AG10803 (cell line): Measurements from ENCODE around the gene AIG1.

ENCODE experiments used
- DNase-seq: peaks from one replicate; pipeline ENCODE4 v3.0.0; 2010; ENCODE audit warnings: low read depth
- H3K4me3 ChIP-seq: 2 replicates; pipeline ENCODE4 v1.5.1; 2011; ENCODE audit warnings: mild to moderate bottlenecking, low read length, control low read depth
- CTCF ChIP-seq: conservative IDR thresholded peaks from 2 replicates; pipeline ENCODE4 v1.5.1; 2011; ENCODE audit warnings: mild to moderate bottlenecking, low read length, control low read depth, inconsistent platforms

AIG1 gene

GRCh38 chr6:143261899-143262436 is 201.3 kb downstream of the AIG1 start:
- TF ChIP-seq CTCF: no peak
- no peak overlapping the region for H3K4me3 ChIP-seq
- no peak for DNase-seq

DNA sequence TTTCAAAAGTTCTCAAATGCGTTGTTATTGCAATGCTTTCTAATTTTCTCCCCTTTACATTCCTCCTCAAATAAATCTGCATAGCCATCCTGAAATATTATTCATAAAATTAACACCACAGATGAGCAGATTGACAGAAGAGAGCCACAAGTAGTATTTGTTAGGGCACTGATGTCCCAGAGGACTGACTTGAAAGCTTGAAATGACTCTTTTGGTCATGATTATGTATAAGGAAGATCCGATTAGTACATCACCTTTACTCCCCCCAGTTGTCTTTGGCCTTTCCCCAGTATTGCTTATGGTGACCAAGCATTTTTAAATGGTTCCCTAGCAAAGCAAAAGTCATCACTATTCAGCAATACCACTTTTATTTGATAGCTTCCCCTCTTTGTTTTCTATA is 202.2 kb downstream of the AIG1 start:
- no peak for DNase-seq
- no peak for TF ChIP-seq CTCF
- H3K4me3 ChIP-seq: no peak overlapping the region

DNA sequence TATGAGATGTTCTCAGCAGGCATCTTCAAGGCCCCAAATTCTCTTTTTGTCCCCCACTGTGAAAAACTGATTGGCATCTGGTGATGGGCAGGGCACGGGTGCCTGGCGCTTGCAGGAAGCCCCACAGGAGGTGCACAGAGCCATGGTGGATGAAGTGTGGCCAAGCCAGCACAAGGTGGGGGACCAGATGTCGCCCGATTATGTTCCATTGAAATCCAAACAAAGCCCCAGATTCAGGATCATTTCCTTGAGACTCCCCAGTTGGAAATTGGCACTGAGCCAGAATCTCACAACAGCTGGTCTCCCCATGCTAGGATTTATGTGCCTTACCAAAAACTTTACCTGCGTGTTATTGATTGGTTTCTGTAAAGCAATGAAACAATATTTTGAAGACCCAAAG is 203.7 kb downstream of the AIG1 start:
- H3K4me3 ChIP-seq: no peak overlapping the region
- no peak for TF ChIP-seq CTCF
- DNase-seq: no peak

DNA sequence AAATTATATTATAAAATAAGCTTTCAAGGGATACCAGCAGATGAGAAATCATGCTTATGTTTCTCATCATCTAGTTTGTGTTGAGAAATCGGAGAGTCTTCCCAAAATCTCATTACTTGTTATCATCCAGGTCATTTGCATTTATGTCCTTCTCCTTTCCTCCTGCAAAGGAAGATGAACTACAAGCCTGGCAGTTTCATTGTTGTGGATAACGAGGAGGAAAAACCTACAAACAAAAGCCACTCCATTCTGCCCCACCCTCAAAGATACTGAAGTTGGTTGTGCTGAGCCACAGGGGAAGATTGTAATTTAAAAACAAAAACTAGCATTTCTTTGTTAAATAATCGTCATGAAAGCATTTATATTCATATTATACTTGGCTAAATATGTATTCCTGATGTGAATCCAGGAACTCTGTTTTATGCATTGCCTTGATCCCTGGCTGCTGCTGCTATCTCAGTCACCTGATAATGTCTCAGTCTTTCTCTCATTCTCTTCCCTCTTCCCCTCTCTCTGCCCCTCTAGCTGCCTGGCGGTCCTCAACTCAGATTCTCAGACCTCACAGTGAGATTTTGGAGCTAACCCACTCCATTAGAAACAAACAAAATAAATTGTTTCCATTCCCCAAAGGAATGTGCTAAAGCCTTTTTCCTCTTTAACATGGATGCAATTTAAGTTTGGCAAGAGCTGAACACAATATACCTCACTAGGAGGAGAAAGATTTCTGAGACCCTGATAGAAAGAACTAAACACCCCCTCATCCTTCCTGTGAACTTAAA is 204.5 kb downstream of the AIG1 start:
- no peak for TF ChIP-seq CTCF
- H3K4me3 ChIP-seq: no peak overlapping the region
- DNase-seq: no peak

GRCh38 chr6:143267760-143268159 is 207.1 kb downstream of the AIG1 start:
- no peak for TF ChIP-seq CTCF
- H3K4me3 ChIP-seq: no peak overlapping the region
- DNase-seq: no peak

DNA sequence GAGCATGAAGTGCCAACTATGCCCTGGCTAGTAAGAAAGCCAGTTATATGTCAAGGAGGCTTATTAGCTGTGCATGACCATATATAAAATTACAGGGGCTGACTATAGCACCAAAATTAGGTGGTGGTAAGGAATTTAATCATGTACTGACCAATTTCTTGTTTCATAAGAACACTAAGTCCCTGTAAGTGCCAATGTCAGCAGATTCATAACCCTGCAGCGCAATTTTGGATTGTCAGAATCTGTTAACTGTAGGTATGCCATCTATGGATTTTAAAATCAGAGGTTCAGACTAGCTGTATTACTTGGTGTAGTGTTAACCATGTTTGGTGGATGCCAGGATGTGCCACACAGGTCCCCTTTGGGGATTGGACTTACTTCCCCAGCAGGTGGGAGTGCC is 207.8 kb downstream of the AIG1 start:
- no peak for TF ChIP-seq CTCF
- H3K4me3 ChIP-seq: no peak overlapping the region
- no peak for DNase-seq

DNA sequence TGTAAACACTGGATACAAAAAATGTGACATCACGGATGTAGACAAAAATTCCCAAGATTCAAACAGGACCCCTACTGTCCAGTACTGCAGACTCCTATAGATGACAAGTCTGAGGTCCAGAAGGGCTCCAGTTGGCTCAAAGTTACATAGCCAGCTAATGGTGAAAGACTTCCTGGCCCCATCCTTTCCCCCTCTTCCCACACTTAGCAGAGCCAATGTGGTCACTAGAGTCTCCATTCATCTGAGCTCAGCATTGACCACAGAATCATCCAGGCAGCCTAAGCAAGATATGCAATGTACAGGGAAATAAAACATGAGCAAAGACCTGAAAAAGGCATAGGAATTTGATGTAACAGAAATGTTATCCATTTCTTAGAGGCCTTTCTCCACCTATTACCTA is 209.3 kb downstream of the AIG1 start:
- no peak overlapping the region for H3K4me3 ChIP-seq
- DNase-seq: peak; percentile 87
- no peak for TF ChIP-seq CTCF
